HepG2 (cell line): ENCODE results near the gene CDK2AP2. TPM values are rescaled to one million over a fixed set of nuclear protein-coding genes. Genes with fewer than 3 reads are reported as not detected.

Experiments
- ATAC-seq: fragments of 200-7000 bp; cut with Tn5 transposase; 3 replicates; pipeline ENCODE4 v1.9.1; 2020; ENCODE audit warnings: mild to moderate bottlenecking, moderate library complexity
- BruUV-seq: library from RNA; stranded (reverse); fragments of 400-500 nt; replicated peaks from 2 replicates; lab custom pipeline; 2021; lab: Mats Ljungman, UMichigan
- CTCF ChIA-PET: fragments of 300-600 bp; formaldehyde crosslinking; extraction: SDS; loops from one replicate; lab custom pipeline; 2021; ENCODE audit warnings: low total read pairs, inconsistent platforms, low intra/inter-chr PET ratio; lab: Yijun Ruan, JAX
- POLR2A ChIA-PET: fragments of 350-600 bp; sonication (Branson Sonifier 250); formaldehyde crosslinking; loops from one replicate; lab custom pipeline; 2020; ENCODE audit warnings: antibody characterized with exemption, inconsistent platforms; lab: Yijun Ruan, JAX
- DNase-seq: peaks from one replicate; pipeline ENCODE4 v3.0.0-alpha.2; 2015; ENCODE audit warnings: low spot score
- FAIRE-seq: peaks from 3 replicates; lab custom pipeline; 2011; peaks lifted over from hg19 to GRCh38; lab: Jason Lieb, UNC
- H2AFZ ChIP-seq: one replicate; pipeline ENCODE4 v1.6.1; 2011; ENCODE audit warnings: low read length, inconsistent platforms
- H3K27ac ChIP-seq: fragments of 300-600 bp; 3 replicates; pipeline ENCODE4 v1.8.0; 2011; ENCODE audit warnings: mixed run types, mild to moderate bottlenecking, mixed read lengths, low read length, inconsistent platforms; ENCODE audit not compliant: insufficient read depth; ENCODE audit errors: extremely low read length
- H3K27me3 ChIP-seq, 2 experiments: fragments of 200-600 bp in 1 of 2; 2 replicates in 1 of 2; 3 replicates in 1 of 2; pipeline versions ENCODE4 v1.6.0 to v1.8.0; 2011; ENCODE audit warnings: low read length in 2 of 2, mild to moderate bottlenecking in 2 of 2, moderate library complexity in 2 of 2, inconsistent platforms in 1 of 2; ENCODE audit not compliant: insufficient read depth in 2 of 2, control insufficient read depth in 1 of 2
- H3K36me3 ChIP-seq, 2 experiments: fragments of 200-600 bp in 1 of 2; replicated peaks in 1 of 2; 2 replicates in 1 of 2; 3 replicates in 1 of 2; pipeline versions ENCODE4 v1.5.1 to v1.8.0; 2011; ENCODE audit warnings: low read length in 2 of 2, inconsistent platforms in 1 of 2; ENCODE audit not compliant: insufficient read depth in 2 of 2, control insufficient read depth in 1 of 2
- H3K4me1 ChIP-seq: 2 replicates; pipeline ENCODE4 v1.5.1; 2012; ENCODE audit warnings: low read length, inconsistent platforms; ENCODE audit not compliant: insufficient read depth
- H3K4me2 ChIP-seq: 2 replicates; pipeline ENCODE4 v1.6.0; 2011; ENCODE audit warnings: low read depth, low read length, inconsistent platforms
- H3K4me3 ChIP-seq, 3 experiments: fragments of 200-600 bp in 1 of 3; sonication (generic), shearing (Covaris generic) in 1 of 3; replicated peaks in 1 of 3; 2 replicates each; pipeline ENCODE4 v1.5.1; 2011 to 2016; ENCODE audit warnings: low read length in 3 of 3, inconsistent platforms in 2 of 3, low read depth in 2 of 3, mild to moderate bottlenecking in 2 of 3, control low read depth in 1 of 3, mixed read lengths in 1 of 3; ENCODE audit not compliant: insufficient read depth in 1 of 3
- H3K79me2 ChIP-seq: one replicate; pipeline ENCODE4 v1.6.1; 2011; ENCODE audit warnings: low read length, inconsistent platforms; ENCODE audit not compliant: insufficient read depth
- H3K9ac ChIP-seq: 2 replicates; pipeline ENCODE4 v1.6.0; 2011; ENCODE audit warnings: mild to moderate bottlenecking, low read depth, low read length, inconsistent platforms; ENCODE audit not compliant: insufficient read depth
- H3K9me3 ChIP-seq: 2 replicates; pipeline ENCODE4 v1.5.1; 2012; ENCODE audit warnings: mild to moderate bottlenecking, low read length
- H4K20me1 ChIP-seq: 2 replicates; pipeline ENCODE4 v1.6.0; 2011; ENCODE audit warnings: inconsistent platforms, mild to moderate bottlenecking, low read length, moderate library complexity; ENCODE audit not compliant: insufficient read depth
- AKAP8 ChIP-seq: sonication (generic); formaldehyde crosslinking; IDR thresholded peaks from 2 replicates; pipeline ENCODE4 v1.5.1; 2020; ENCODE audit warnings: mild to moderate bottlenecking, missing genetic modification reagents
- PHF5A ChIP-seq: IDR thresholded peaks from one replicate; pipeline ENCODE4 v1.6.1; 2018; ENCODE audit warnings: low read depth, missing genetic modification reagents; ENCODE audit not compliant: unreplicated experiment
- POLR2A ChIP-seq, 2 experiments: IDR thresholded peaks; 2 replicates each; pipeline ENCODE4 v1.6.1; 2011; ENCODE audit warnings: low read depth in 2 of 2, low read length in 2 of 2, mild to moderate bottlenecking in 1 of 2, moderate library complexity in 1 of 2; ENCODE audit not compliant: insufficient read depth in 1 of 2
- RCOR2 ChIP-seq: IDR thresholded peaks from 2 replicates; pipeline ENCODE4 v1.6.1; 2016; ENCODE audit warnings: missing biosample characterization, missing genetic modification reagents
- TP53 ChIP-seq: sonication (generic); formaldehyde crosslinking; conservative IDR thresholded peaks from 2 replicates; pipeline ENCODE4 v1.4.0; 2020; ENCODE audit warnings: missing genetic modification reagents
- ZBTB7A ChIP-seq: sonication (generic); formaldehyde crosslinking; IDR thresholded peaks from 2 replicates; pipeline ENCODE4 v1.8.0; 2022; ENCODE audit warnings: mild to moderate bottlenecking, missing genetic modification reagents
- ZFP82 ChIP-seq: sonication (generic); formaldehyde crosslinking; IDR thresholded peaks from 2 replicates; pipeline ENCODE4 v1.5.1; 2020; ENCODE audit warnings: mild to moderate bottlenecking, missing genetic modification reagents, borderline replicate concordance
- ZNF367 ChIP-seq: sonication (generic); formaldehyde crosslinking; IDR thresholded peaks from 2 replicates; pipeline ENCODE4 v1.4.0; 2020; ENCODE audit warnings: missing genetic modification reagents, borderline replicate concordance
- ZNF550 ChIP-seq: sonication (generic); formaldehyde crosslinking; IDR thresholded peaks from 2 replicates; pipeline ENCODE4 v1.4.0; 2020; ENCODE audit warnings: mild to moderate bottlenecking, missing genetic modification reagents, borderline replicate concordance
- ZNF562 ChIP-seq: sonication (generic); formaldehyde crosslinking; IDR thresholded peaks from 2 replicates; pipeline ENCODE4 v1.8.0; 2022; ENCODE audit warnings: missing genetic modification reagents, borderline replicate concordance
- ZNF605 ChIP-seq: sonication (generic); formaldehyde crosslinking; IDR thresholded peaks from 2 replicates; pipeline ENCODE4 v1.8.0; 2022; ENCODE audit warnings: mild to moderate bottlenecking, missing genetic modification reagents
- ZNF703 ChIP-seq: sonication (generic); formaldehyde crosslinking; IDR thresholded peaks from 2 replicates; pipeline ENCODE4 v1.5.1; 2020; ENCODE audit warnings: missing genetic modification reagents, mild to moderate bottlenecking, moderate library complexity, borderline replicate concordance
- WGBS: methylation state at CpG from one replicate; pipeline ENCODE4 v1.1.6; 2017; ENCODE audit warnings: low lambda C conversion rate; 5-methylcytosine and 5-hydroxymethylcytosine counted together
- in situ Hi-C: cut with HindIII; loops from 2 replicates; pipeline ENCODE4 v1.10.0; 2017; ENCODE audit warnings: low pct_unique_long_range_greater_than_20kb; ENCODE audit not compliant: extremely low pct_ligation_motif_present
- intact Hi-C: fragments of 100-400 bp; cut with micrococcal nuclease; formaldehyde crosslinking; loops from one replicate; pipeline ENCODE4 v1.10.0; 2022; ENCODE audit not compliant: unreplicated experiment
- polyA plus RNA-seq, 8 experiments: library from polyadenylated mRNA; depleted of rRNA in 3 of 8; stranded (reverse) in 7 of 8; unstranded in 1 of 8; fragments of >200 nt; fragmentation: Illumina TruSeq in 4 of 8; extraction: Trizol in 4 of 8; gene quantifications; 2 replicates each; pipeline versions ENCODE4 v1.2.1 to v1.2.3, GENCODE V29; 2011 to 2016; ENCODE audit warnings: low read depth in 4 of 8, missing spikeins in 1 of 8, mixed read lengths in 1 of 8; ENCODE audit not compliant: insufficient read depth in 1 of 8
- total RNA-seq, 5 experiments: library from RNA; depleted of rRNA; stranded (reverse); fragments of >200 nt; fragmentation: Illumina TruSeq; extraction: Trizol; gene quantifications; 2 replicates each; pipeline ENCODE4 v1.2.3, GENCODE V29; 2016; ENCODE audit warnings: low read depth in 1 of 5
- TF ChIP-seq, protein P1 (sequence below): sonication (generic); formaldehyde crosslinking; IDR thresholded peaks from 2 replicates; pipeline ENCODE4 v1.4.0; 2020; ENCODE audit warnings: missing genetic modification reagents, borderline replicate concordance

Gene CDK2AP2
- total and polyA plus RNA-seq, 2 of the 13 experiments (the other 11 are each of a cell fraction or from before 2014, with no cell fraction given): 15.0 to 23.2 TPM

DNA sequence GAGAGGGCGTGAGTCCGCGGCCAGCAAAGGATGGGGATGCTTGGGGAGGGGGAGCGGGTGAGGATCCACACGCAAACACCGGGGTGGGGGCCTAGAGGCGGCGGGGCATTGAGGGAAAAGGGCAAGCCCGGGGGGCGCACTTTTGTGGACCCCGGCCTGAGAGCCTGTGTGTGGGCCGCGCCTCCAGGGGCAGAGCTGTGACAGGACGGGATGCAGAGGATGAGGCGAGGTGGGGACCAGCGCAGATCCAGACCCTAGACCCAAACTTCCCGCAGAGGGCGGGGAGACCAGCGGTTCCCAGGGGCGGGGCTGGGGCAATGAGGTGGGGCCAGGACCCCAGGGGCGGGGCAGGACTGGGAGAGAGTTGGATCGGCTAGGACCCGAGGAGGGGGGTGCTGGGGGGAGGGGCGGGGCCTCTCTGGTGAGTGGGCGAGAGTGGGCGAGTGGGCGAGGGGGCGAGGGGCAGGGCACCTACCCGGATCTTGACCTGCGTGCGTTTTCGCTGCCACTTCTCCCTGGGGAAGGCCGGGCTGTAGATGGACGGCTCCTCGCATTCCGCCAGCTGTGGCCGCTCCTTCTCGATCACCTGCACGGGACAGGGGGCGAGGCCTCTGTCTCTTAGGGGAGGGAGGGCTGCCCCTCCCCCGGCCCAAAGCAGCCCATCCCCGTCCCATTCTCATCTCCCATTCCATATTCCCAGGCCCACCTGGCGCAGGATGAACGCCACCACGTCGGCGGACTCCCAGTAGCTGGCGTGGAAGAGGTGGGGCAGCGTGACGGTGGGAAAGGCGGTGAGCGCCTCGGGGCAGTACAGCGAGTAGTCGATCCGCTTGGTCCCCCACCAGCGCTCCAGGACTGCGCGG lies 13.4 kb downstream of the CDK2AP2 start:
- CTCF ChIA-PET: no interaction called here
- no peak for TF ChIP-seq ZBTB7A (CRISPR knock-in tag)
- TF ChIP-seq PHF5A (CRISPR knock-in tag): no peak
- TF ChIP-seq RCOR2 (CRISPR knock-in tag): no peak
- TF ChIP-seq POLR2A (IDR thresholded peaks at IDR 0.05; ENCODE audit: insufficient read depth in 1 of 2, low read depth in 2 of 2, low read length in 2 of 2): no peak
- no peak for TF ChIP-seq ZNF367 (CRISPR knock-in tag)
- Histone ChIP-seq H3K36me3 (peaks cover 3 to 10% of the 10 kb centered on the region in 2 experiments; a peak in 3 of 5 replicates), H4K20me1 (no peaks in the 10 kb centered on the region), H2AFZ (no peak overlapping the region), H3K79me2 (no peaks in the 10 kb centered on the region), H3K9ac (no peak overlapping the region), H3K27me3 (no peaks in the 10 kb centered on the region), H3K27ac (no peak overlapping the region), H3K4me3 (no peak overlapping the region), H3K9me3 (no peaks in the 10 kb centered on the region), H3K4me1 (no peaks in the 10 kb centered on the region), H3K4me2 (no peak overlapping the region)
- 97% methylated on average over 48 of the region's 59 CpGs for WGBS
- intact Hi-C loops: no loop called here
- no peak for FAIRE-seq
- no peak for ATAC-seq
- DNase-seq: no peak
- POLR2A ChIA-PET: no interaction called here
- BruUV-seq: no TSS peak
- in situ Hi-C loops: no loop called here

DNA sequence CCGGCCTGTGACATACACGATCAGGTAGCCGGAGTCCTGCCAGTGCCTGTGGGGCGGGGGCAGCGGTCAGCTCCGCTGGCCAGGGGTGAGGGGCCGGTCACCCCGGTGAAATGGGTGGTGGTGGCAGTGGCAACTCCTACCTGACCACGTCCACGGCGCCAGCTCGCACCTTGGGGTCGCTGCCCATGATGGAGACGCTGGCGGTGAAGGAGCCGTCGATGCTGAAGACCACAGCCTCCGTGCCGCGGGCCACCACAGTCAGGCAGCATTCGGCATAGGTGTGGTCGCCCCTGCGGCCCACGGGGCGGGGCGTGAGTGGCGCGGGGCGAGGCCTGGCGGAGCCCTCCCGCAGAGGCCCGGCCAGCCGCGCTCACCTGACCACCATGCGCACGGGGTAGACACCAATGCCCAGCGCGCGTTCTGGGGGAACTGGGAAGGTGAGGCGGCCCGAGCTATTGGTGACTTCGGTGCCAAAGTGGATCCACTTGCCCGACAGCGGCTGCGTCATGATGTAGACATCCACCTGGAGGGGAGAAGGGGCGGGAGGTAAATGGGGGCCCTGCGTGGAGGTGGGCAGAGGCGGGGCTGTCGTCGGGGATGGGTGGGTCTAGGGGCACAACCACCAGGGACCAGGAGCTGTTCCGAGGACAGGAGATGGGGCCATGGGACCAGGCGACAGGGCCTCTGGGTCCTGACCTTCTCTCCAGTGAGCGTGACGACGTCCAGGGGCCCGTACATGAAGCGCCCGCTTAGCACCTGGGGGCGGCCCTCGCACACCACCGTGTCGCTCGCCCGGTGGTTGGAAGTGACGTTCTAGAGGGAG lies 14.2 kb downstream of the CDK2AP2 start:
- no peaks in the 10 kb centered on the region for H3K4me1 ChIP-seq
- H3K4me3 ChIP-seq: no peak overlapping the region
- 98% methylated on average over 39 of the region's 65 CpGs for WGBS
- no peak for TF ChIP-seq ZFP82 (CRISPR knock-in tag)
- TF ChIP-seq ZNF605 (CRISPR knock-in tag): no peak
- TF ChIP-seq ZNF550: no peak
- TF ChIP-seq, protein P1, sequence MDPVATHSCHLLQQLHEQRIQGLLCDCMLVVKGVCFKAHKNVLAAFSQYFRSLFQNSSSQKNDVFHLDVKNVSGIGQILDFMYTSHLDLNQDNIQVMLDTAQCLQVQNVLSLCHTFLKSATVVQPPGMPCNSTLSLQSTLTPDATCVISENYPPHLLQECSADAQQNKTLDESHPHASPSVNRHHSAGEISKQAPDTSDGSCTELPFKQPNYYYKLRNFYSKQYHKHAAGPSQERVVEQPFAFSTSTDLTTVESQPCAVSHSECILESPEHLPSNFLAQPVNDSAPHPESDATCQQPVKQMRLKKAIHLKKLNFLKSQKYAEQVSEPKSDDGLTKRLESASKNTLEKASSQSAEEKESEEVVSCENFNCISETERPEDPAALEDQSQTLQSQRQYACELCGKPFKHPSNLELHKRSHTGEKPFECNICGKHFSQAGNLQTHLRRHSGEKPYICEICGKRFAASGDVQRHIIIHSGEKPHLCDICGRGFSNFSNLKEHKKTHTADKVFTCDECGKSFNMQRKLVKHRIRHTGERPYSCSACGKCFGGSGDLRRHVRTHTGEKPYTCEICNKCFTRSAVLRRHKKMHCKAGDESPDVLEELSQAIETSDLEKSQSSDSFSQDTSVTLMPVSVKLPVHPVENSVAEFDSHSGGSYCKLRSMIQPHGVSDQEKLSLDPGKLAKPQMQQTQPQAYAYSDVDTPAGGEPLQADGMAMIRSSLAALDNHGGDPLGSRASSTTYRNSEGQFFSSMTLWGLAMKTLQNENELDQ (CRISPR knock-in tag): no peak
- no peak for TF ChIP-seq ZNF562 (CRISPR knock-in tag)
- no peak for TF ChIP-seq AKAP8
- no peak for TF ChIP-seq ZNF703 (CRISPR knock-in tag)
- TF ChIP-seq TP53 (CRISPR knock-in tag): no peak
- TF ChIP-seq, all 625 proteins: peak for 0
- H3K4me2 ChIP-seq: no peak overlapping the region
- no peak for ATAC-seq
- ChIA-PET CTCF (no interaction called here), POLR2A (no interaction called here)
- H3K9me3 ChIP-seq: no peaks in the 10 kb centered on the region
- in situ Hi-C loops (no loop called here), intact Hi-C loops (no loop called here)
- H3K9ac ChIP-seq: no peak overlapping the region
- FAIRE-seq: no peak
- H3K36me3 ChIP-seq: peaks cover 3 to 14% of the 10 kb centered on the region in 2 experiments; a peak in 4 of 5 replicates
- DNase-seq: no peak
- no peaks in the 10 kb centered on the region for H3K27me3 ChIP-seq
- H3K27ac ChIP-seq: no peak overlapping the region
- H4K20me1 ChIP-seq: no peaks in the 10 kb centered on the region
- no peak overlapping the region for H2AFZ ChIP-seq
- no peaks in the 10 kb centered on the region for H3K79me2 ChIP-seq
- no TSS peak for BruUV-seq
